HT1080 (cell line): ENCODE measurements around the gene C1QTNF5. TPM values are rescaled to one million over a fixed set of nuclear protein-coding genes. Genes with fewer than 3 reads are reported as not detected.

Source experiments
- DNase-seq: peaks from one replicate; pipeline ENCODE4 v3.0.0-alpha.2; 2015; ENCODE audit warnings: low read depth
- total RNA-seq: library from RNA; depleted of rRNA; stranded (reverse); fragments of >200 nt; shearing (Covaris generic); gene quantifications from 2 replicates; pipeline ENCODE4 v1.2.3, GENCODE V29; 2014

Gene C1QTNF5
- total RNA-seq, 1 experiment from 2014 or later, result 0.96 TPM

GRCh38 chr11:119359365-119360214, 18.9 kb upstream of the C1QTNF5 start:
- DNase-seq, result no peak

GRCh38 chr11:119357074-119357473, 16.4 kb upstream of the C1QTNF5 start:
- DNase-seq, result no peak

- no peak for DNase-seq
These were observed 15.8 kb upstream of the C1QTNF5 start for GRCh38 chr11:119356349-119357031.

GRCh38 chr11:119355091-119355843, 14.6 kb upstream of the C1QTNF5 start:
- DNase-seq, result no peak

GRCh38 chr11:119352857-119353260, 12.2 kb upstream of the C1QTNF5 start:
- DNase-seq, result peak; percentile 39

- no peak for DNase-seq
These were observed 10.5 kb upstream of the C1QTNF5 start for GRCh38 chr11:119351232-119351631.

GRCh38 chr11:119350302-119350701, 9.6 kb upstream of the C1QTNF5 start:
- no peak for DNase-seq

GRCh38 chr11:119347940-119348605, 7.4 kb upstream of the C1QTNF5 start:
- no peak for DNase-seq

- DNase-seq, result no peak
These were observed 6.6 kb upstream of the C1QTNF5 start for GRCh38 chr11:119347242-119347641.

GRCh38 chr11:119346605-119347004, 5.9 kb upstream of the C1QTNF5 start, which contains the start of gene MFRP:
MFRP (minus strand) TSS chr11:119346705; CDS start chr11:119346513, 192 bp downstream.
- no peak for DNase-seq

GRCh38 chr11:119345685-119346084, 5.0 kb upstream of the C1QTNF5 start:
- DNase-seq, result no peak

- no peak for DNase-seq
These were observed 3.8 kb upstream of the C1QTNF5 start for GRCh38 chr11:119344291-119345010.

GRCh38 chr11:119343726-119344125, 3.0 kb upstream of the C1QTNF5 start:
- DNase-seq, result no peak

GRCh38 chr11:119342362-119343130, 1.9 kb upstream of the C1QTNF5 start:
- DNase-seq, result no peak

GRCh38 chr11:119342023-119342300, 1.3 kb upstream of the C1QTNF5 start:
- no peak for DNase-seq

GRCh38 chr11:119341222-119342022, 739 bp upstream of the C1QTNF5 start:
- DNase-seq, result no peak

GRCh38 chr11:119339589-119340334, 921 bp downstream of the C1QTNF5 start:
- no peak for DNase-seq

- no peak for DNase-seq
These were observed 1.6 kb downstream of the C1QTNF5 start for GRCh38 chr11:119338965-119339588.
